Urinary bladder (tissue), 4 donors: Measurements from ENCODE around the gene LSM3. TPM values are rescaled to one million over a fixed set of nuclear protein-coding genes. Genes with fewer than 3 reads are reported as not detected.

Experiments
- DNase-seq: peaks from one replicate; pipeline ENCODE4 v3.0.0-alpha.2; 2015; ENCODE audit errors: extremely low spot score
- H3K27ac ChIP-seq: one replicate; pipeline ENCODE4 v1.5.1; 2013; ENCODE audit warnings: low read depth, mild to moderate bottlenecking, moderate library complexity
- H3K36me3 ChIP-seq: one replicate; pipeline ENCODE4 v1.6.1; 2013; ENCODE audit warnings: mild to moderate bottlenecking, moderate library complexity; ENCODE audit not compliant: insufficient read depth
- H3K4me1 ChIP-seq: one replicate; pipeline ENCODE4 v1.6.1; 2013; ENCODE audit warnings: mild to moderate bottlenecking, moderate library complexity; ENCODE audit not compliant: insufficient read depth
- H3K4me3 ChIP-seq: one replicate; pipeline ENCODE4 v1.5.1; 2013; ENCODE audit warnings: low read depth, low read length
- WGBS: extraction: QIAGEN DNeasy Blood & Tissue Kit; methylation state at CpG from one replicate; pipeline ENCODE4 v1.1.7; 2013; 5-methylcytosine and 5-hydroxymethylcytosine counted together
- polyA plus RNA-seq: library from polyadenylated mRNA; stranded (reverse); fragments of 200-250 nt; gene quantifications from one replicate; pipeline ENCODE4 v1.2.3, GENCODE V29; 2013
- total RNA-seq: library from RNA; depleted of rRNA; stranded (reverse); fragments of >200 nt; gene quantifications from one replicate; pipeline ENCODE4 v1.2.3, GENCODE V29; 2014
- donor health status: healthy with polysubstance abuse.
- donor health status: healthy.

LSM3 gene
- total and polyA plus RNA-seq, 2 donors, result 12.2 to 13.0 TPM

GRCh38 chr3:14203521-14204079 lies 25.0 kb downstream of the LSM3 start:
- no peak overlapping the region for H3K27ac ChIP-seq

DNA sequence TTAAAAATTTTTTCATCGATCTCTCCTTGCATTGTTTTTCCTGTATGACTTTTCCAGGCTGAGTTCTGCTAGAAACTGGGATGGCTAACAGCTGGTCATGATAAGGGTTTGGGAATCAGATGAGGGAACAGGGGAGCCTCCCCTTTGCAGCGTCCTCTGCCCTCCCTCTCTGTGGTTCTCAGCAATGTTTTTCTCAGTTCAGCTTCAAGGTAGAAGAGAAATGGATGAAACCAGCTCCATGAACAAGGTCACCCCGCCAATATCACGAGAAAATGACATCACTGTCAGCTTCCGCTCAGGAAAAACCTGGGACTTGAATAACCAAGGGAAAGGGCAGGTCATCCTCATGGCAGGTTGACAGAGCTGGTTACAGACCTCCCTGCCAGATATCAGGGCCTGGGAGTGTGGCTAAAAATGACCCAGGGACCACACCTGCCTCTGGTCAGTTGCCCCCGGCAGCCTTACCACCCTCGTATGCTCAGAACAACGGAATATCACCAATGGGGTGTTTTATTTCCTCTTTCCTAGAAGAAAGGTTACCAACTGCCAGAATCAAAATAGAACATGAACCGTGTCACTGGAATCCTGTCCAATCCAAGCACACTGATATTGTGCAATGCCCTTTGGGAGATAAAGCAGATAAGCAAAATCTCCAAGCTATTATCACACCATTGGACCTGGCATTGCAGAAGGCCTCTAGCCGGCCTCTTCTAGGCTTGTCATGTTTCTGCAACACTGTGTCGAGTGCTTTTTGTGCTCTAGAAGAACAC lies 26.1 kb downstream of the LSM3 start:
- no peak overlapping the region for H3K27ac ChIP-seq
- no peak overlapping the region for H3K4me3 ChIP-seq
- DNase-seq, result no peak
- no peaks in the 10 kb centered on the region for H3K36me3 ChIP-seq
- H3K4me1 ChIP-seq, result peaks cover 2% of the 10 kb centered on the region
- 59% methylated on average over 11 of the region's 11 CpGs for WGBS

More at GRCh38 chr3:14203521-14204079, 25.0 kb downstream of the LSM3 start:
- Histone ChIP-seq H3K36me3 (no peaks in the 10 kb centered on the region), H3K4me1 (peaks cover 2% of the 10 kb centered on the region), H3K4me3 (no peak overlapping the region)
- no peak for DNase-seq
- WGBS, result 49% methylated on average over 10 of the region's 10 CpGs

GRCh38 chr3:14206548-14207177 lies 28.0 kb downstream of the LSM3 start:
- no peak overlapping the region for H3K4me3 ChIP-seq
- H3K36me3 ChIP-seq, result no peaks in the 10 kb centered on the region
- DNase-seq, result no peak
- peaks cover 2% of the 10 kb centered on the region for H3K4me1 ChIP-seq
- WGBS, result 96% methylated on average over 6 of the region's 6 CpGs
- H3K27ac ChIP-seq, result no peak overlapping the region

GRCh38 chr3:14208168-14208567 lies 29.6 kb downstream of the LSM3 start:
- DNase-seq, result no peak
- Histone ChIP-seq H3K4me3 (no peak overlapping the region), H3K36me3 (no peaks in the 10 kb centered on the region), H3K27ac (no peak overlapping the region), H3K4me1 (peaks cover 2% of the 10 kb centered on the region)
- 96% methylated on average over 4 of the region's 4 CpGs for WGBS

- WGBS, result 40% methylated on average over 5 of the region's 5 CpGs
- H3K4me1 ChIP-seq, result peaks cover 2% of the 10 kb centered on the region
- H3K36me3 ChIP-seq, result no peaks in the 10 kb centered on the region
- no peak overlapping the region for H3K4me3 ChIP-seq
- H3K27ac ChIP-seq, result no peak overlapping the region
- DNase-seq, result no peak
Observed at GRCh38 chr3:14208977-14209394, 30.4 kb downstream of the LSM3 start.

- Histone ChIP-seq H3K27ac (no peak overlapping the region), H3K4me1 (no peaks in the 10 kb centered on the region), H3K4me3 (no peak overlapping the region), H3K36me3 (no peaks in the 10 kb centered on the region)
- DNase-seq, result no peak
- WGBS, result 61% methylated on average over 14 of the region's 14 CpGs
Observed at GRCh38 chr3:14209581-14210289, 31.1 kb downstream of the LSM3 start.

DNA sequence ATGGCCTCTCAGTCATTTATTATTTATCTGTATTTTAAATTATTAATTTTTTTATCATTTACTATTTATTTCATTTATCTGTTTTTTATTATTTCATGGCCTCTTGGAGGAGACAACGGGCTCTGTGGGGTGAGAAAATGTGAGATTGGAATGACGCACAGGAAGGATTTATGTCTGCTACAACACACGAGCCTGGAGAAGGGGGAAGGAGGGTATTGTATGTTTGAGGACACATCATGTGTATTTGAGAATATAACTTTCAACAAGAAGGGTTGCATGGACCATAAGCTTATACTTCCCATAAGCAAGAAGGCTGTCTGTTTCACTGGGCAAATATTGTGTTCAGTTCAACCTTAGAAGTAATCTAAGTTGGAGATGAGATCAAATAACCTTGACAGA lies 31.7 kb downstream of the LSM3 start:
- no peaks in the 10 kb centered on the region for H3K4me1 ChIP-seq
- no peak overlapping the region for H3K4me3 ChIP-seq
- H3K27ac ChIP-seq, result no peak overlapping the region
- WGBS, result 54% methylated on average over 3 of the region's 3 CpGs
- H3K36me3 ChIP-seq, result no peaks in the 10 kb centered on the region
- no peak for DNase-seq

GRCh38 chr3:14210843-14211594 lies 32.4 kb downstream of the LSM3 start:
- no peak for DNase-seq
- no peak overlapping the region for H3K4me3 ChIP-seq

DNA sequence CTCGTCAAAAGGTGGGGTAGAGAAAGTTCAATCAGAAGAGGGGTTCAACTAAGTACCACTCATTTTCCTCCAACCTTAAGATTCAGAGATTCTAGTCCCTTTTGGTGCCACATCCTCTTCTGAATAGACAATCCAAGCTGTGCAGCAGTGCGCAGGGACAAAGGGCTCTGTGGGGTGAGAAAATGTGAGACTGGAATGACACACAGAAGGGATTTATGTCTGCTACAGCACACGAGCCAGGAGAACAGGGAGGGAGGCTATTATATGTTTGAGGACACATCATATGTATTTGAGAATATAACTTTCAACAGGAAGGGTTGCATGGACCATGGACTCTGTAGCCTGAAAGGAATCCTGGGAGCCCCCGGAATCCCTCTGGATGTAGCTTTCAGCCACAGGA lies 33.0 kb downstream of the LSM3 start:
- no peak overlapping the region for H3K27ac ChIP-seq
- no peak for DNase-seq
- 72% methylated on average over 4 of the region's 4 CpGs for WGBS
- no peaks in the 10 kb centered on the region for H3K36me3 ChIP-seq
- H3K4me3 ChIP-seq, result no peak overlapping the region
- no peaks in the 10 kb centered on the region for H3K4me1 ChIP-seq

More at GRCh38 chr3:14210843-14211594, 32.4 kb downstream of the LSM3 start:
- no peaks in the 10 kb centered on the region for H3K36me3 ChIP-seq
- no peak overlapping the region for H3K27ac ChIP-seq
- H3K4me1 ChIP-seq, result no peaks in the 10 kb centered on the region
- 38% methylated on average over 4 of the region's 4 CpGs for WGBS

GRCh38 chr3:14212032-14212431 lies 33.4 kb downstream of the LSM3 start:
- Histone ChIP-seq H3K36me3 (no peaks in the 10 kb centered on the region), H3K27ac (no peak overlapping the region), H3K4me3 (no peak overlapping the region), H3K4me1 (no peaks in the 10 kb centered on the region)
- no peak for DNase-seq
- WGBS, result 96% methylated on average over 3 of the region's 3 CpGs

DNA sequence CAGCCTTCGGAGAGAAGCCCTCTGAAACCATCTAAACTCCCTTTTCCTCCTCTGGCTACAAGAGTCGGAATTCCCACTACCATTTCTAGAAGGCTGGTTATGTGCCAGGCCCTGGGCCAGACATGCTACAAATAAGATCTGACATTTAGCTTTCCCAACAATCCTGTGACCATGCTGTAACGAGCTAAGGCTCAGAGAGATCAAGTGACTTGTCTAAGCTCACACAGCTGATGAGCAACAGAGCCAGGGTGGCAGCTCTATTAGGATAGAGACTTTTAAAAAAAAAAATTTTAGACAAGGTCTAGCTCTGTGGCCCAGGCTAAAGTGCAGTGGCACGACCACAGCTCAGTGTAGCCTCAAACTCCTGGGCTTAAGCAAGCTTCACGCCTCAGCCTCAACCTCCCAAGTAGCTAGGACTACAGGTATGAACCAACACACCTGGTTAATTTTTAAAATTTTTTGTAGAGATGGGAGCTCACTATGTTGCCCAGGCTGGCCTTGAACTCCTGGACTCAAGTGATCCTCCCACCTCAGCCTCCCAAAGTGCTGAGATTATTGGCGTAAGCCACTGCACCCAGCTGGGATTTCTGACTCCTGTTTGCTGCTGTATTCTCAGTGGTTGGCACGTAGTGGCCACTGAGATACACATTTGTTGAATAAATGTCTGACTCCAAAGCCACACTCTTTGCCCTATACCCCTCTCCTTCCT lies 34.6 kb downstream of the LSM3 start:
- H3K36me3 ChIP-seq, result no peaks in the 10 kb centered on the region
- no peaks in the 10 kb centered on the region for H3K4me1 ChIP-seq
- WGBS, result 95% methylated on average over 7 of the region's 7 CpGs
- DNase-seq, result no peak
- H3K27ac ChIP-seq, result no peak overlapping the region
- H3K4me3 ChIP-seq, result no peak overlapping the region

DNA sequence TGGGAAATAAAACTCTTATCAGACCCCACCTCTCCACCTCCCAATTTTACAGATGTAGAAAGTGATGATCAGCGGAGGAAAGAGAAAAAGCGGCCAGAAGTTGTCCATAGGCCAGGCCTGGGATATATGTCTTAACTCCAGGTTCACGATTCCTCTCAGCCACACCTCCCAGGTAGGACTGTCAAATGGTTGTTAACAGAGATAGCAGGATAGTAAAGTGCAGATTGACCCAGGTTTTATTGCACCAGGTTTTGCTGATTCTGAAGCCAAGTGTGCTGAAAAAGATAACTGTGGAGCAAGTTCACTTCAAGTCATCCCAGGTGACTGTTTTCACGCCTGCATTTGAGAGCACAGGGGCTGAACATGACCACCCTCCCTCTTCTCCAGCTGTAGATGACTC lies 36.1 kb downstream of the LSM3 start:
- DNase-seq, result no peak
- WGBS, result 95% methylated on average over 4 of the region's 4 CpGs
- Histone ChIP-seq H3K4me1 (no peaks in the 10 kb centered on the region), H3K36me3 (no peaks in the 10 kb centered on the region), H3K27ac (no peak overlapping the region), H3K4me3 (no peak overlapping the region)
